ENCODE results near the gene ZNF17.

Gene ZNF17

GRCh38 chr19:57434386-57435061 is 23.6 kb downstream of the ZNF17 start:
- DNase-seq, result no peak

GRCh38 chr19:57435062-57435978 is 24.4 kb downstream of the ZNF17 start, which contains the start of gene ZNF749:
Gene ZNF749 (plus strand): TSS chr19:57435325. CDS start chr19:57435579, 254 bp downstream.
- peak; percentile 99 for DNase-seq

- no peak for DNase-seq
These were observed 25.5 kb downstream of the ZNF17 start for GRCh38 chr19:57436417-57436816.

- DNase-seq, result no peak
These were observed 27.0 kb downstream of the ZNF17 start for GRCh38 chr19:57437931-57438330.

- no peak for DNase-seq
These were observed 28.0 kb downstream of the ZNF17 start for GRCh38 chr19:57438925-57439324.

GRCh38 chr19:57441979-57442752 is 31.2 kb downstream of the ZNF17 start:
- DNase-seq, result no peak

- no peak for DNase-seq
These were observed 32.2 kb downstream of the ZNF17 start for GRCh38 chr19:57443121-57443696.

- no peak for DNase-seq
These were observed 41.3 kb downstream of the ZNF17 start for GRCh38 chr19:57452307-57452706.

- DNase-seq, result no peak
These were observed 54.9 kb downstream of the ZNF17 start for GRCh38 chr19:57465680-57466381.

- no peak for DNase-seq
These were observed 55.5 kb downstream of the ZNF17 start for GRCh38 chr19:57466489-57466888.

All from islet precursor cell (in vitro differentiated cells).